ENCODE results near the gene DMRT3. TPM values are rescaled to one million over a fixed set of nuclear protein-coding genes. Genes with fewer than 3 reads are reported as not detected.

DMRT3 gene
- total RNA-seq, 1 experiment from 2014 or later = not detected

GRCh38 chr9:1025131-1025530 is 48.7 kb downstream of the DMRT3 start:
- no peaks in the 10 kb centered on the region for H3K9me3 ChIP-seq
- Mint-ChIP-seq H3K27ac (ENCODE audit: unreplicated experiment) (no peak overlapping the region), H3K9me3 (ENCODE audit: unreplicated experiment) (no peaks in the 10 kb centered on the region), H3K4me3 (ENCODE audit: unreplicated experiment) (no peak overlapping the region), H3K4me1 (ENCODE audit: low read depth, unreplicated experiment) (peaks cover 5% of the 10 kb centered on the region), H3K27me3 (ENCODE audit: insufficient read depth, unreplicated experiment) (peaks cover 12% of the 10 kb centered on the region), H3K36me3 (ENCODE audit: insufficient read depth, unreplicated experiment) (no peaks in the 10 kb centered on the region)
- H3K4me3 ChIP-seq (ENCODE audit: low read depth, low read length) = no peak overlapping the region
- TF ChIP-seq CTCF (IDR thresholded peaks at IDR 0.05; ENCODE audit: insufficient read depth in 1 of 2, low read depth in 1 of 2, low read length in 1 of 2, severe bottlenecking in 1 of 2, unreplicated experiment in 1 of 2) = no peak
- intact Hi-C loops (cut with micrococcal nuclease; ENCODE audit: unreplicated experiment) = no loop called here
- no peaks in the 10 kb centered on the region for H3K4me1 ChIP-seq
- H3K36me3 ChIP-seq (ENCODE audit: control insufficient read depth, insufficient read depth, low read length) = no peaks in the 10 kb centered on the region
- BruUV-seq (replicated peaks) = no TSS peak
- CTCF ChIA-PET = no interaction called here
- no peak for DNase-seq
- POLR2A ChIA-PET = no interaction called here
- H3K27me3 ChIP-seq (replicated peaks; ENCODE audit: control insufficient read depth, insufficient read depth, low read length) = no peaks in the 10 kb centered on the region

DNA sequence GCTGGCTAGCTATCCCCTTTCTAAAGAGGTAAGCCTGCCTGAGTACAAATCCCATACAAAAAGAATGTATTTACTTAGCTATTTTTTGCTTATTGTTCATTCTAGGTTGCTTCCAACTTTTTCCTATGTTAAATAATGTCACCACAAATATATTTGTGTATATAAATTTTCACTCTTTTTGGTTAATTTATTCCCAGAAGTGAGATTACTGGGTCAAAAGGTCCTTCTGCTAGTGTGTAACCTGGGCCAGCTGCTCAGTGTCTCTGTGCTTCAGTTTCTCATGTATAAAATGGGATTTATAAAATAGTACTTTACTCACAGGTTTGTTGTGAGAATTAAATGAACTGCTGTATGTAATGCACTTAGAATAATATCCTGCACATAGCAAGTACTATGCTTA is 49.8 kb downstream of the DMRT3 start:
- Mint-ChIP-seq H3K9me3 (ENCODE audit: unreplicated experiment) (no peaks in the 10 kb centered on the region), H3K27ac (ENCODE audit: unreplicated experiment) (no peak overlapping the region), H3K27me3 (ENCODE audit: insufficient read depth, unreplicated experiment) (peaks cover 11% of the 10 kb centered on the region), H3K4me1 (ENCODE audit: low read depth, unreplicated experiment) (peaks cover 5% of the 10 kb centered on the region), H3K4me3 (ENCODE audit: unreplicated experiment) (no peak overlapping the region), H3K36me3 (ENCODE audit: insufficient read depth, unreplicated experiment) (no peaks in the 10 kb centered on the region)
- Histone ChIP-seq H3K4me1 (no peaks in the 10 kb centered on the region), H3K36me3 (ENCODE audit: control insufficient read depth, insufficient read depth, low read length) (no peaks in the 10 kb centered on the region), H3K9me3 (no peaks in the 10 kb centered on the region), H3K27me3 (replicated peaks; ENCODE audit: control insufficient read depth, insufficient read depth, low read length) (no peaks in the 10 kb centered on the region), H3K4me3 (ENCODE audit: low read depth, low read length) (no peak overlapping the region)
- no peak for DNase-seq
- BruUV-seq (replicated peaks) = no TSS peak
- intact Hi-C loops (cut with micrococcal nuclease; ENCODE audit: unreplicated experiment) = no loop called here
- ChIA-PET POLR2A (no interaction called here), CTCF (no interaction called here)
- TF ChIP-seq CTCF (IDR thresholded peaks at IDR 0.05; ENCODE audit: insufficient read depth in 1 of 2, low read depth in 1 of 2, low read length in 1 of 2, severe bottlenecking in 1 of 2, unreplicated experiment in 1 of 2) = no peak

GRCh38 chr9:1028501-1029190 is 52.2 kb downstream of the DMRT3 start:
- Histone ChIP-seq H3K27me3 (replicated peaks; ENCODE audit: control insufficient read depth, insufficient read depth, low read length) (no peaks in the 10 kb centered on the region), H3K36me3 (ENCODE audit: control insufficient read depth, insufficient read depth, low read length) (no peaks in the 10 kb centered on the region), H3K4me3 (ENCODE audit: low read depth, low read length) (no peak overlapping the region), H3K4me1 (no peaks in the 10 kb centered on the region), H3K9me3 (no peaks in the 10 kb centered on the region)
- ChIA-PET CTCF (no interaction called here), POLR2A (no interaction called here)
- no peak for TF ChIP-seq CTCF (IDR thresholded peaks at IDR 0.05; ENCODE audit: insufficient read depth in 1 of 2, low read depth in 1 of 2, low read length in 1 of 2, severe bottlenecking in 1 of 2, unreplicated experiment in 1 of 2)
- H3K9me3 Mint-ChIP-seq (ENCODE audit: unreplicated experiment) = no peaks in the 10 kb centered on the region
- H3K36me3 Mint-ChIP-seq (ENCODE audit: insufficient read depth, unreplicated experiment) = no peaks in the 10 kb centered on the region
- no TSS peak for BruUV-seq (replicated peaks)
- H3K4me1 Mint-ChIP-seq (ENCODE audit: low read depth, unreplicated experiment) = peaks cover 5% of the 10 kb centered on the region
- intact Hi-C loops (cut with micrococcal nuclease; ENCODE audit: unreplicated experiment) = no loop called here
- H3K4me3 Mint-ChIP-seq (ENCODE audit: unreplicated experiment) = no peak overlapping the region
- DNase-seq = no peak
- peaks cover 11% of the 10 kb centered on the region for H3K27me3 Mint-ChIP-seq (ENCODE audit: insufficient read depth, unreplicated experiment)
- no peak overlapping the region for H3K27ac Mint-ChIP-seq (ENCODE audit: unreplicated experiment)

Data from Caco-2 (cell line).